ENCODE data around the gene ANGPTL2. TPM values are rescaled to one million over a fixed set of nuclear protein-coding genes. Genes with fewer than 3 reads are reported as not detected.
A peak's percentile ranks its signal among the peaks of the same experiment; 100 is the strongest.
"Not testable (repeated sequence)": the region's sequence is repeated elsewhere in the genome, so short reads cannot be mapped to it uniquely, and the experiment has no call there.

The ANGPTL2 gene
- total RNA-seq, 1 donor from 2014 or later = 169 TPM

- DNase-seq (ENCODE audit: low spot score) = no peak
Measured at GRCh38 chr9:127155314-127155960, 33.0 kb upstream of the ANGPTL2 start.

DNA sequence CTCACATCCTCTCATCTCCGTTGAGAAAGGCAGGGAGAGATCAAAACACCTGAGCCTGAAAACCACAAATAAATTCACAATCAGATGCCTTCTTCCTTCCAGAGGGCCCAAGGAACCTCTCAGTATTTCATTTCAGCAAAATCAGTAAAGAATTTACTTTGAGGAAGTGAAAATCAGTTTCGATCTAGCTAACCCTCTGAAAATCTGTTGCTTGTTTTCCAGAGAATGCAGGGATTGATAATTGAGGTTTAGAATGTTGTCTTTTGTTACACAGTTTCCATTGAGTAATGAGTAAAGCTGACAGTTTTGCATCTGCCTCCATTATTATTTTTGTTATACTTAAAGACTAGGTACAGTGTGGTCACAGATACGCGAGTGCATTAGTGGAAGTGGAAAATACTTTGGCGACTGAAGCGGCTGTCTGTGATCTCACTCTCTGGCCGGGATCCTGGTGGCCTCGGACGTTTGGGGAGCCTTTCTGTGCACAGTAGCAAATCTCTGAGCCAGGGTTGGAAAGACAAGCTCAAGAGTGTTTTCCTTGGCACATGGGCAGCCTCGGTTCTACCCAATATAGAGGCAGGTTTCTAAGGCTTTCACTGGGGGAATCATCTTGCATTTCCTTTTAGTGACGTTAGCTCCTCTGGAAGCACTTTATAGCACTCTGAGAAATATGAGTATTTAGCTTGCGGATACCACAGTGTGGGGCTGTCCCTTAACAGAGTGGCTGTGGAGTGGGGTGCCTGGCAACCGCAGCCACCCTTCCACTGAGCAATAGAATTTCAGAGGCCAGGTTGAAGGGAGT lies 32.2 kb upstream of the ANGPTL2 start:
- peak; percentile 89 for DNase-seq (ENCODE audit: low spot score)

- peak; percentile 86 for DNase-seq (ENCODE audit: low spot score)
Measured at GRCh38 chr9:127154003-127154389, 31.6 kb upstream of the ANGPTL2 start.

DNA sequence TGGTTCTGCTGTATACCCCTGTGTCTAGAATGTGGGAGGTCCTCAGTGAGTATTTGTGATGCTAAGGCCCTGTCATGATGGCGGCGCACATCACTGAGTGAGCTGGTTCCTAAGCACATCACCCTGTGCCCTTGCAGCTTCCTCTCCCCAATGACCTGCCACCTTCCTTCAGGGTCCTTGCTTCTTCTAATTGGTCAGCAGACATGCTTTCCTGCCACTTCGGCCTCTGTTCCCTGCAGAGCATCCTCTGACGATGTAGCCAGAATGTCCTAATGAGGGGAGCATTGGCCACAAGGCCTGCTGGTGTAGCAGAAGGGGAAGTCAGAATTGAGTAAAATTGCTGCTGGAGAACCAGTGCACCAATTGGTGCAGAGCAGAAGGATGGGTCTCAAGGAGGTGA lies 31.1 kb upstream of the ANGPTL2 start:
- peak; percentile 67 for DNase-seq (ENCODE audit: low spot score)

- DNase-seq (ENCODE audit: low spot score) = peak; percentile 79
Measured at GRCh38 chr9:127149463-127150390, 27.3 kb upstream of the ANGPTL2 start.

DNA sequence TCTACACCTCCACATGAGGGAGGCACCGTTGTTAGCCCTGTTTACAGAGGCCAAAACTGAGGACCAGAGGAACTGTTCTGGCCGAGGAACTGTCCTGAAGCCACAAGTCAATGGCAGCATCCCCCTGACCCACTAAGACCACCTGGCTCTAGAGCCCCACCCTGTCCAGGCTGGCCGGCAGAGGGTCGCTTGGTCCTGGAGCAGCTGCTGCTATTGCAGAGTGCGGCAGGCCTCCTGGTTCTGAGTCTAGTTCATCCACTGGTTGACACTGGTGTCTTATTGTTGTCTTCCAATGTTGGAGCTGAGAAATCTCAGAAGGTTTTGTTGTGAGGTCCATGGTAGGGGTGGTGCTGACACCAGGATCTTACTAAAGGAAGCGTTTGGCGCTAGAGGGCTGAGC lies 26.6 kb upstream of the ANGPTL2 start:
- DNase-seq (ENCODE audit: low spot score) = peak; percentile 60

DNA sequence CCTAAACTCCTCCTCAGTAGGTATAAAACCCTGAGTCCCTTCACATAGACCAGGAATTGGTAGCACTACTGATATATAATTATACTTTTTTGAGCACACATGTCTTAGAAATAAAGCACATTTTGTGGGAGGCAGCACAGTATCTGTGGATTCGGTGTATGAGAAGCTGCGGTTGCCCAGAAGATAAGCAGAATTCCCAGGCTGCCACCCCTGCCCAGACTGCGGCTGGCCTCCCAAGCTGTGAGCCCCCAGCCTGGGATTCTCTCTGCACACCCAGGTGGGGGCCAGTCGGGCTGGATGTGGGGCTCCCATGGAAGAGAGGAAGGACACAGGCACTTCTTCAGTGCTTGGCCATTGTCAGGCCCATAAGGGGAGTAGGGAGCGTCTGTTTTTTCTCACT lies 25.6 kb upstream of the ANGPTL2 start:
- peak; percentile 49 for DNase-seq (ENCODE audit: low spot score)

DNA sequence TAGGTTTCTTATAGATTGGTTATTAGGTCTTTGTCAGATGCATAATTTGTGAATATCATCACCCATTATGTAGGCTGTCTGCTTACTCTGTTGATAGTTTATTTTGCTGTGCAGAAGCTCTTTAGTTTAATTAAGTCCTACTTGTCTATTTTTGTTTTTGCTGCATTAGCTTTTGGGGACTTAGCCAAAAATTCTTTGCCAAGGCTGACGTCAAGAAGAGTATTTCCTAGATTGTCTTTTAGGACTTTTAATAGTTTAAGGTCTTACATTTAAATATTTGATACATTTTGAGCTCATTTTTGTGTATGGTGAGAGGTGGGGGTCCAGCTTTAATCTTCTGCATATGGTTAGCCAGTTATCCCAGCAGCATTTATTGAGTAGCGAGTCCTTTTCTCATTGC lies 24.8 kb upstream of the ANGPTL2 start:
- no peak for DNase-seq (ENCODE audit: low spot score)

GRCh38 chr9:127146841-127147240 lies 24.4 kb upstream of the ANGPTL2 start:
- not testable (repeated sequence) for DNase-seq (ENCODE audit: low spot score)

GRCh38 chr9:127144670-127145445 lies 22.4 kb upstream of the ANGPTL2 start:
- DNase-seq (ENCODE audit: low spot score) = peak; percentile 65

- peak; percentile 68 for DNase-seq (ENCODE audit: low spot score)
Measured at GRCh38 chr9:127143920-127144465, 21.6 kb upstream of the ANGPTL2 start.

- no peak for DNase-seq (ENCODE audit: low spot score)
Measured at GRCh38 chr9:127142931-127143464, 20.6 kb upstream of the ANGPTL2 start.

DNA sequence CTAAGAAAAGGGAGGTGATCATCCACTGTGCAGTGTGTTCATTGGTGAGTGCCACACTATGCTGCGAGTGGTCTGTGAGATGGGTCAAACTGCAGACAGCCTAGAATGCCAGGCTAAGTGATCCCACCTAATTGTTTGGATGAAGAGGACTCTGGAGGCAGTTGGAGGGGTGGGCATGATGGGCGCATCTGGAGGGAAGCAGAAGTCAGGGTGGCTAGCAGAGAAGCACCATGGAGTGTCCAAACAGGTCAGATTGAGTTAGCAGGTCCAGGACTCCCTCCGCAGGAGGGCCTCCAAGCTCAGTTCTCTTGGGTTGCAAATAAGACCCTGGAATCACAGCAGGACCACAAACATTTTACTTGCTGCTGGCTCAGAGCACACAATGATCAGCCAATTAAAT lies 19.9 kb upstream of the ANGPTL2 start:
- no peak for DNase-seq (ENCODE audit: low spot score)

DNA sequence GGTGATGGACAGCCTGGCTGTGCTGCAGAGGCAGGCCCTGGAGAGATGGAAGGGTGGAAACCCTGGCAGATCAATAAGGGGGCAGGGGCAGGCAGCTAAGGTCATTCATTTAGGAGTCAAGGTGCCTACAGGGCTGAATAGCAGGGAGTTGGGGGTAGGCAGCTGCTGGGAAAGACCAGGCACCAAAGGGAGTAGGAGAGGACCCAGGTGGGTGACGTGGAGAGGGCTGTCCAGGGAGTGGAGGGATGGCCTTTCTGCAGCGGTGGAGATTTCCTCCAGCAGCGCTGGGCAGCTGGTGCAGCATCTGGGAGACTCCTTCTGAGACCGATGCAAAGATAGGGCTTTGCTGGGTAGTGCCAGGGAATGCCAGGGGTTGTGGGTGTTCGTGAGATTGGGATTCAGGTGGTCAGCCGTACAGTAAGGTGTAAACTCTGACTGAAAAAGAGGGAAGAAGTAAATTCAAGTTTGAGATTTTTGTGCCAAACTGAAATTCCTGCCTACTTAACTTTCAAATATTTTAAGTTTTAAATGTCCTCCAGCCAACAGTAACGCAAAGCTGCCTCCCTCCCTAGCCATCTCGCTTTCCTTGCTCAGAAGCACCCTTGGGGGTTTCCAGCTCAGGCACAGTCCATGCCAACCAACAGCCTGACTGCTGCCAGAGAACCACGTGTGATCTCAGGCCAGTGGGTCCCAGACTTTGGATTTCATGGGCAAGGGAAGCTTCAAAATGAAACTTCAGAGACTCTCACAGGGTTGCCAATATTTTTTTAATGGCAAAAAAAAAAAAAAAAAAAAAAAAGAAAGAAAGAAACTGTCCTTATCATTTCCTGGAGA lies 18.6 kb upstream of the ANGPTL2 start:
- DNase-seq (ENCODE audit: low spot score) = peak; percentile 68

DNA sequence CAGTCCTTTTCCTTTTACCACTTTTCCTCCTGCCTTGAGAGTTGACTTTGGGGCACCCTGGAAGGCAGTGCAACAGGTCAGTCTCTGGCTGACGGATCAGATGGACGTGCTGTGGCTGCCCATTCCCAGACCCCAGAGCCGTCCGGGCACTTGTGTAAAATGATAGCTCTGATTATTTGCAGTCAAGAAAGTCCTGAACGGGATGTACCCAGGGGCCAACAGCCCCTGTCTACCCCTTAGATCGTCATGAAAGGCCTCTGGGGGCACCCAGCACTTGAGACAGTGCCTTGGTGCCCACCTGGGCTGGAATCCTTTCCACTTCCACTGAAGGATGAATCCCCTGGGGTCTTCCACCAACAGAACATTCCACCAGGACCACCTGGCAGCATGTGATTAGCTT lies 17.7 kb upstream of the ANGPTL2 start:
- peak; percentile 81 for DNase-seq (ENCODE audit: low spot score)

DNA sequence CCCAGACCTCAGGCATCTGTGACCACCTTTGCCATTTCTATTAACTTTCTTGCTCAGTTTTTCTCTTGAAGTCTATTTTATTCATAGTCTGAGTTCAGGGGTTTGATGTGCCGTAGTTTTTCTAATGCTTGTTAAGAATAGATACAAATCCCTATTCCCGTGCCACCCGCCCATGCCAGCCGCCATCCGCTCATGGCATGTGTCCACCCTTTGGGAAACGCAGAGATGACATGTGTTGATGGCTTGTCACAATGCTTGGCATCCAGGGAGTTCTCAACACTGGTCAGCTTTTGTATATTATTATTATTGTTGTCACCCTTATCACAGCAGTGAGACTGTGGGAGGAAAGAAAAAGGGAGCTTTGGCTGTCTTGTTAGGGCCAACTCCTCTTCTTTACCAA lies 17.3 kb upstream of the ANGPTL2 start:
- DNase-seq (ENCODE audit: low spot score) = peak; percentile 72

GRCh38 chr9:127139071-127139731 lies 16.8 kb upstream of the ANGPTL2 start:
- DNase-seq (ENCODE audit: low spot score) = peak; percentile 74

DNA sequence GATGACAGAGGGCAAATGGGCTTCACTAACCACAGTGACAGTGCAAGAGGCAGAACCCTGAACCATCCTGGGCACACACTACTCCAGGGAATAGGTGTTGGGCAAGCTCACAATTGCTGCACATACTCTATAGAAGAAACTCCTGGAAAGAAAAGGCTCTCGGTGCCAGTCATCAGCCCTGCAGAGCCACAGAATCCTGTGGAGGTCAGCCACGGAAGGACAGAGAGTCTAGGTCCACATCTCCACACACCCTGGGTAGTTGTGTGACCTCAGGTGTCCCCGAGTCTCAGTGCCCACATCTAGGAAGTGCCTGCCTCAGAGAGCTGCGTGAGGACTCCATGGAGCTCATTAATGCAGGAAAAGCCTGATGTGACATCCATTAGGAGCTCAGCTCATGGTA lies 16.0 kb upstream of the ANGPTL2 start:
- peak; percentile 64 for DNase-seq (ENCODE audit: low spot score)
